H9 (cell line): Measurements from ENCODE around the gene MPP2. TPM values are rescaled to one million over a fixed set of nuclear protein-coding genes. Genes with fewer than 3 reads are reported as not detected.

Source experiments
- DNase-seq: peaks from one replicate; pipeline ENCODE4 v3.0.0-alpha.2; 2017
- H2AFZ ChIP-seq: one replicate; pipeline ENCODE4 v1.6.1; 2013; ENCODE audit warnings: mild to moderate bottlenecking, low read length, control low read depth, moderate library complexity
- H2AK5ac ChIP-seq: 2 replicates; pipeline ENCODE4 v1.6.1; 2013; ENCODE audit warnings: low read length, control low read depth, mixed read lengths; ENCODE audit not compliant: insufficient read length
- H2BK120ac ChIP-seq: one replicate; pipeline ENCODE4 v1.6.1; 2013; ENCODE audit warnings: low read depth, mild to moderate bottlenecking, low read length, control low read depth, inconsistent platforms; ENCODE audit not compliant: poor library complexity, severe bottlenecking
- H2BK12ac ChIP-seq: 2 replicates; pipeline ENCODE4 v1.6.1; 2013; ENCODE audit warnings: low read length, control low read depth, mixed read lengths, low read depth; ENCODE audit not compliant: insufficient read length
- H2BK15ac ChIP-seq: 2 replicates; pipeline ENCODE4 v1.6.1; 2013; ENCODE audit warnings: low read depth, low read length, control low read depth
- H2BK20ac ChIP-seq: one replicate; pipeline ENCODE4 v1.6.1; 2013; ENCODE audit warnings: low read depth, mild to moderate bottlenecking, low read length, control low read depth, inconsistent platforms; ENCODE audit not compliant: poor library complexity, severe bottlenecking
- H2BK5ac ChIP-seq: 2 replicates; pipeline ENCODE4 v1.6.1; 2013; ENCODE audit warnings: low read length, control low read depth, mixed read lengths; ENCODE audit not compliant: insufficient read length
- H3K14ac ChIP-seq: 2 replicates; pipeline ENCODE4 v1.6.1; 2013; ENCODE audit warnings: low read length, control low read depth; ENCODE audit not compliant: insufficient read depth
- H3K18ac ChIP-seq: 2 replicates; pipeline ENCODE4 v1.6.1; 2013; ENCODE audit warnings: low read depth, mild to moderate bottlenecking, mixed read lengths, low read length, control low read depth; ENCODE audit not compliant: insufficient read length
- H3K23ac ChIP-seq: 2 replicates; pipeline ENCODE4 v1.6.1; 2013; ENCODE audit warnings: low read length, control low read depth, mixed read lengths, low read depth; ENCODE audit not compliant: insufficient read length
- H3K23me2 ChIP-seq: 2 replicates; pipeline ENCODE4 v1.6.1; 2013; ENCODE audit warnings: low read depth, mild to moderate bottlenecking, mixed read lengths, low read length, control low read depth; ENCODE audit not compliant: insufficient read length, poor library complexity, severe bottlenecking
- H3K27ac ChIP-seq: 2 replicates; pipeline ENCODE4 v1.5.1; 2013; ENCODE audit warnings: low read length, control low read depth, mixed read lengths, low read depth; ENCODE audit not compliant: insufficient read length
- H3K27me3 ChIP-seq: 2 replicates; pipeline ENCODE4 v1.6.1; 2013; ENCODE audit warnings: low read length, control low read depth, inconsistent platforms; ENCODE audit not compliant: insufficient read depth
- H3K4ac ChIP-seq: 2 replicates; pipeline ENCODE4 v1.6.1; 2013; ENCODE audit warnings: low read depth, mild to moderate bottlenecking, control low read depth, inconsistent platforms, low read length, moderate library complexity
- H3K4me1 ChIP-seq: 2 replicates; pipeline ENCODE4 v1.6.1; 2013; ENCODE audit warnings: low read length, control low read depth, inconsistent platforms; ENCODE audit not compliant: insufficient read depth
- H3K4me2 ChIP-seq: 2 replicates; pipeline ENCODE4 v1.6.1; 2013; ENCODE audit warnings: low read length, control low read depth, mixed read lengths; ENCODE audit not compliant: insufficient read length, insufficient read depth
- H3K56ac ChIP-seq: 2 replicates; pipeline ENCODE4 v1.6.1; 2013; ENCODE audit warnings: low read depth, mild to moderate bottlenecking, mixed read lengths, low read length, control low read depth; ENCODE audit not compliant: insufficient read length
- H3K79me1 ChIP-seq: 2 replicates; pipeline ENCODE4 v1.6.1; 2013; ENCODE audit warnings: low read depth, mild to moderate bottlenecking, moderate library complexity, low read length, control low read depth, inconsistent platforms; ENCODE audit not compliant: insufficient read depth, poor library complexity, severe bottlenecking
- H3K79me2 ChIP-seq: 2 replicates; pipeline ENCODE4 v1.6.1; 2013; ENCODE audit warnings: low read length, control low read depth, inconsistent platforms; ENCODE audit not compliant: insufficient read depth
- H3K9ac ChIP-seq: 2 replicates; pipeline ENCODE4 v1.6.1; 2013; ENCODE audit warnings: low read length, control low read depth, mixed read lengths; ENCODE audit not compliant: insufficient read length; ENCODE audit errors: extremely low read depth
- H3K9me3 ChIP-seq: one replicate; pipeline ENCODE4 v1.6.1; 2013; ENCODE audit warnings: low read depth, low read length, inconsistent platforms; ENCODE audit not compliant: control insufficient read depth
- H3T11ph ChIP-seq: one replicate; pipeline ENCODE4 v1.6.1; 2013; ENCODE audit warnings: mild to moderate bottlenecking, low read length, control low read depth, inconsistent platforms
- H4K20me1 ChIP-seq: one replicate; pipeline ENCODE4 v1.6.1; 2013; ENCODE audit not compliant: control insufficient read depth, insufficient read length, insufficient read depth
- H4K5ac ChIP-seq: 2 replicates; pipeline ENCODE4 v1.6.1; 2013; ENCODE audit warnings: low read depth, mild to moderate bottlenecking, mixed read lengths, low read length, control low read depth; ENCODE audit not compliant: insufficient read length
- H4K8ac ChIP-seq: replicated peaks from 2 replicates; pipeline ENCODE4 v1.6.1; 2013; ENCODE audit warnings: low read length, control low read depth, mixed read lengths, low read depth; ENCODE audit not compliant: insufficient read length
- H4K91ac ChIP-seq: 2 replicates; pipeline ENCODE4 v1.6.1; 2013; ENCODE audit warnings: low read depth, mild to moderate bottlenecking, moderate library complexity, mixed read lengths, low read length, control low read depth; ENCODE audit not compliant: insufficient read length
- H3K27ac Mint-ChIP-seq, 3 experiments: 2 replicates in 2 of 3; 3 replicates in 1 of 3; pipeline ENCODE4 v1.8.0; 2020 to 2021; ENCODE audit warnings: mixed read lengths in 3 of 3, mild to moderate bottlenecking in 1 of 3, moderate library complexity in 1 of 3
- H3K27me3 Mint-ChIP-seq: 2 replicates; pipeline ENCODE4 v1.8.0; 2021; ENCODE audit warnings: low read depth, mild to moderate bottlenecking, moderate library complexity, mixed read lengths
- H3K36me3 Mint-ChIP-seq, 3 experiments: 2 replicates in 2 of 3; 3 replicates in 1 of 3; pipeline ENCODE4 v1.8.0; 2020 to 2021; ENCODE audit warnings: low read depth in 3 of 3, mixed read lengths in 3 of 3; ENCODE audit not compliant: insufficient read depth in 1 of 3
- H3K4me1 Mint-ChIP-seq, 2 experiments: 2 replicates each; pipeline ENCODE4 v1.8.0; 2020; ENCODE audit warnings: mixed read lengths in 2 of 2
- H3K4me3 Mint-ChIP-seq, 2 experiments: 2 replicates in 1 of 2; 3 replicates in 1 of 2; pipeline ENCODE4 v1.8.0; 2020 to 2021; ENCODE audit warnings: mild to moderate bottlenecking in 2 of 2, mixed read lengths in 2 of 2, moderate library complexity in 1 of 2
- H3K9me3 Mint-ChIP-seq, 2 experiments: 2 replicates in 1 of 2; 3 replicates in 1 of 2; pipeline ENCODE4 v1.8.0; 2020; ENCODE audit warnings: mild to moderate bottlenecking in 2 of 2, mixed read lengths in 2 of 2, moderate library complexity in 1 of 2
- WGBS: extraction: QIAGEN DNeasy Blood & Tissue Kit; methylation state at CpG from one replicate; pipeline ENCODE4 v1.1.7; 2013; ENCODE audit warnings: missing lambda C conversion rate, low lambda C conversion rate, mixed read lengths; ENCODE audit not compliant: insufficient read length; ENCODE audit errors: extremely low coverage; 5-methylcytosine and 5-hydroxymethylcytosine counted together
- total RNA-seq: library from RNA; stranded (reverse); gene quantifications from 2 replicates; pipeline ENCODE4 v1.2.1, GENCODE V29; 2021
- TF ChIP-seq, protein P1 (sequence below): fragments of 200-600 bp; sonication (generic); conservative IDR thresholded peaks from 3 replicates; pipeline ENCODE4 v1.8.0; 2021; ENCODE audit warnings: antibody characterized with exemption, mild to moderate bottlenecking

The MPP2 gene
- total RNA-seq, 1 experiment from 2014 or later: 16.3 TPM

DNA sequence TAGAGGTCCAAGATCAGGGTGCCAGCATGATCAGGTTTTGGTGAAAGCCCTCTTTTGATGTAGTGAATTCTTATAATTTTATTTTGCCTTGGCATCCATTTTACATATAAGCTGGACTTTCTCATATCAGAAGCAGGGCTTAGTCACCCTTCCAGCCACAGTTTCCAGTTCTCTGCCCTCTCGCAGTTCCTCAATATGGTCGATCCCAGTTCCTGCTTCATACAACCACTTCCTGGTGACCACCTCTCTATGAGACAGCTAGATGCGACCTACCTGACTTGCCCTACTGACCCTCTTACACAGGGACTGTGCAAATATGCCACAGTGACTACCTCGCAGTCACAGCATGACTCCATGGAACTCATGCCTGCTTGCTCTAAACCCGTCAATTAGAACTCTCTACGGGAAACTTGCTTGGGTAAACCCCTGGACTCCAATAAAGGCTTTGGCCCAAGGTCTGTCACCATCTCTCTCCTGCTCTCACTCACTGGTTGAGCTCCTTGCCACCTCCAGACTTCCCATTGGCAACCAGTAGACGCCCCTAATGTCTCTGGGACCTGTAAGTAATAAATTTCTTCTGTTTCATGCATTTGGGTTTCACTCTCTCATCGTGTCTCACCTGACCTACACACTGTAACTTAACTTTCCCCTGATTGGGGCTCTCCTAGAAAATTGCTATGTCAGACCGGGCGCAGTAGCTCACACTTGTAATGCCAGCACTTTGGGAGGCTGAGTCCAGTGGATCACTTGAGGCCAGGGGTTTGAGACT, 38.9 kb downstream of the MPP2 start:
- no peaks in the 10 kb centered on the region for H3K79me1 ChIP-seq
- H4K91ac ChIP-seq: no peak overlapping the region
- H2BK5ac ChIP-seq: no peak overlapping the region
- no peak overlapping the region for H2BK120ac ChIP-seq
- Mint-ChIP-seq H3K9me3 (no peaks in the 10 kb centered on the region), H3K27ac (no peak overlapping the region), H3K36me3 (no peaks in the 10 kb centered on the region), H3K4me3 (no peak overlapping the region), H3K4me1 (peaks cover 0 to 9% of the 10 kb centered on the region in 2 experiments; a peak in 2 of 4 replicates), H3K27me3 (peaks cover 23% of the 10 kb centered on the region)
- no peak overlapping the region for H3K18ac ChIP-seq
- H3K27ac ChIP-seq: no peak overlapping the region
- no peak overlapping the region for H3K4me2 ChIP-seq
- no peak overlapping the region for H3T11ph ChIP-seq
- no peaks in the 10 kb centered on the region for H3K79me2 ChIP-seq
- H3K9ac ChIP-seq: no peak overlapping the region
- no peaks in the 10 kb centered on the region for H3K27me3 ChIP-seq
- no peak overlapping the region for H2AFZ ChIP-seq
- DNase-seq: no peak
- no peak overlapping the region for H3K4ac ChIP-seq
- H3K4me1 ChIP-seq: no peaks in the 10 kb centered on the region
- no CpG with 5 or more reads among the region's 10 CpGs for WGBS
- H2BK12ac ChIP-seq: no peak overlapping the region
- no peaks in the 10 kb centered on the region for H4K20me1 ChIP-seq
- H3K56ac ChIP-seq: no peak overlapping the region
- no peak overlapping the region for H3K14ac ChIP-seq
- no peaks in the 10 kb centered on the region for H3K23me2 ChIP-seq
- H3K23ac ChIP-seq: no peak overlapping the region
- no peak overlapping the region for H2AK5ac ChIP-seq
- H2BK15ac ChIP-seq: no peak overlapping the region
- H4K5ac ChIP-seq: no peak overlapping the region
- TF ChIP-seq, protein P1, sequence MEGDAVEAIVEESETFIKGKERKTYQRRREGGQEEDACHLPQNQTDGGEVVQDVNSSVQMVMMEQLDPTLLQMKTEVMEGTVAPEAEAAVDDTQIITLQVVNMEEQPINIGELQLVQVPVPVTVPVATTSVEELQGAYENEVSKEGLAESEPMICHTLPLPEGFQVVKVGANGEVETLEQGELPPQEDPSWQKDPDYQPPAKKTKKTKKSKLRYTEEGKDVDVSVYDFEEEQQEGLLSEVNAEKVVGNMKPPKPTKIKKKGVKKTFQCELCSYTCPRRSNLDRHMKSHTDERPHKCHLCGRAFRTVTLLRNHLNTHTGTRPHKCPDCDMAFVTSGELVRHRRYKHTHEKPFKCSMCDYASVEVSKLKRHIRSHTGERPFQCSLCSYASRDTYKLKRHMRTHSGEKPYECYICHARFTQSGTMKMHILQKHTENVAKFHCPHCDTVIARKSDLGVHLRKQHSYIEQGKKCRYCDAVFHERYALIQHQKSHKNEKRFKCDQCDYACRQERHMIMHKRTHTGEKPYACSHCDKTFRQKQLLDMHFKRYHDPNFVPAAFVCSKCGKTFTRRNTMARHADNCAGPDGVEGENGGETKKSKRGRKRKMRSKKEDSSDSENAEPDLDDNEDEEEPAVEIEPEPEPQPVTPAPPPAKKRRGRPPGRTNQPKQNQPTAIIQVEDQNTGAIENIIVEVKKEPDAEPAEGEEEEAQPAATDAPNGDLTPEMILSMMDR: no peak
- no peak overlapping the region for H2BK20ac ChIP-seq
- H3K9me3 ChIP-seq: no peaks in the 10 kb centered on the region
- no peak overlapping the region for H4K8ac ChIP-seq
